Measurements from ENCODE around the gene ARID1A. TPM values are rescaled to one million over a fixed set of nuclear protein-coding genes. Genes with fewer than 3 reads are reported as not detected.

Gene ARID1A
- total and polyA plus RNA-seq, 2 of the 8 experiments (the other 6 are each of a cell fraction or from before 2014, with no cell fraction given), result 52.1 to 103 TPM

- TF ChIP-seq CHD7 (IDR thresholded peaks at IDR 0.05; ENCODE audit: insufficient replicate concordance, low read length) (no peak), TEAD4 (IDR thresholded peaks at IDR 0.05; ENCODE audit: low read depth, low read length) (no peak), JUN (IDR thresholded peaks at IDR 0.05; ENCODE audit: low read depth, low read length) (no peak), POLR2AphosphoS5 (IDR thresholded peaks at IDR 0.05; ENCODE audit: low read depth, low read length) (no peak), TCF12 (IDR thresholded peaks at IDR 0.05; ENCODE audit: low read depth, low read length) (no peak), GABPA (IDR thresholded peaks at IDR 0.05; ENCODE audit: borderline replicate concordance, insufficient read depth, low read length) (no peak), CHD2 (IDR thresholded peaks at IDR 0.05; ENCODE audit: low read length) (no peak), RBBP5 (IDR thresholded peaks at IDR 0.05; ENCODE audit: borderline replicate concordance, low read depth, low read length) (no peak), SP4 (IDR thresholded peaks at IDR 0.05; ENCODE audit: low read length) (no peak), KDM1A (IDR thresholded peaks at IDR 0.05; ENCODE audit: borderline replicate concordance, low read length) (no peak), CBX5 (IDR thresholded peaks at IDR 0.05; ENCODE audit: low read depth, low read length) (no peak)
Measured at GRCh38 chr1:26828411-26828991, 132.7 kb downstream of the ARID1A start (continued).

Data from H1 (cell line).